Panc1 (cell line): ENCODE measurements around the gene KRT6A.

Source experiments
- CTCF ChIP-seq: fragments of 450-650 bp; IDR thresholded peaks from 2 replicates; pipeline ENCODE4 v1.5.1; 2017; ENCODE audit warnings: mild to moderate bottlenecking
- POLR2AphosphoS5 ChIP-seq: IDR thresholded peaks from 2 replicates; pipeline ENCODE4 v1.6.1; 2012; ENCODE audit warnings: mild to moderate bottlenecking, low read depth, low read length, moderate library complexity
- SIN3A ChIP-seq: IDR thresholded peaks from 2 replicates; pipeline ENCODE4 v1.6.1; 2012; ENCODE audit warnings: low read depth, mild to moderate bottlenecking, low read length, moderate library complexity, borderline replicate concordance; ENCODE audit not compliant: insufficient read depth

GRCh38 chr12:52494518-52494917 is 1.5 kb upstream of the KRT6A start:
- TF ChIP-seq SIN3A: no peak
- no peak for TF ChIP-seq POLR2AphosphoS5
- no peak for TF ChIP-seq CTCF
